Esophagus muscularis mucosa (tissue), 4 donors: ENCODE data around the gene GNB5.

Experiments used
- EP300 ChIP-seq: sonication (generic); formaldehyde crosslinking; IDR thresholded peaks from one replicate; pipeline ENCODE4 v1.6.1; 2017; ENCODE audit warnings: antibody characterized with exemption
- POLR2A ChIP-seq: fragments of 450-650 bp; IDR thresholded peaks from one replicate; pipeline ENCODE4 v1.6.1; 2017; ENCODE audit warnings: antibody characterized with exemption, moderate library complexity, mild to moderate bottlenecking, low read depth
- POLR2AphosphoS5 ChIP-seq, 2 donors: sonication (generic); formaldehyde crosslinking; IDR thresholded peaks; one replicate each; pipeline ENCODE4 v1.6.1; 2017; ENCODE audit warnings: antibody characterized with exemption in 2 of 2
- TF ChIP-seq, protein P1 (sequence below), 3 experiments: fragments of 200-600 bp in 2 of 3; fragments of 450-650 bp in 1 of 3; sonication (generic) in 2 of 3; IDR thresholded peaks; one replicate each; pipeline ENCODE4 v1.5.1; 2017 to 2019; ENCODE audit warnings: antibody characterized with exemption in 3 of 3, mild to moderate bottlenecking in 2 of 3, moderate library complexity in 1 of 3

DNA sequence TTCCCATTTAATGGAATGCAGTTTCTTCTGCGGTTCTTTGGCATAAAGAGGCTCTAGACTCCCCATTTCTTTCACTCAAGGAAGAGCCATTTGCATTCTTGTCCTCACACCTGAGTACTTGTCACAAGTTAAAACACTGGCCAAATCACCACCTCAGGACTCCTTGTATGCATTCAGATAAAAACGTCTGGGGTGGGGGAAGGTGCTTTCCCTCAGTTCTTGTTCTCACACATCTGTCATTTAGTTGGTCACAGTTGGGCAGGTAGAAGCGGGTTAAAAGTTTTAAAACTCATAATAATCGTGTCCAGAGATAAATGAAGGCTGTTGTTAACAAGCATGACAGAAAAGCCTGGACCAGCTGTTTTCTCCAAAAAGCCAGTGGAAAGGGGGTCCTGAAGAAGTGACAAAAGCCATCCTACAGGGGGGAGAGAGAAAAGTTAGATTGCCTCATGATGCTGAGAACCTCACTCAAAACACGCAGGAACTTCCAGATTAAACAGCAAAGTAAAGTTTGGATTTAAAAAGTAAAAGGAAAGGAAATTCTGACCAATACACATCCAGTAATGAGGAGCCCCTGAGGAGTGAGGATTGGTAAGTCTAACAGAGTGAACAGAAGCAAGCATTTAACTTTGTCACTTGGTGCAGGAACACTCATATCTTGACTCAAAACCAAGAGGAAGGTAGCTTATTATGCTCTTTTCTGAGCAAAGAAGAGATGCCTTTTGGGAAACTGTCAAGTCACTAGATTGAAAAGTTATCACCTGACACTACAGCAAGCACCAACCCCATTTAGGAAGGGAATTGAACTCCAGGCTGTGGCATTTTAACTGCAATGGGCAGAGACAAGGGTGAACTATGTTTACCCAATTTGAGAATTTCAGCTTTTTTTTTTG, 81.4 kb downstream of the GNB5 start:
- TF ChIP-seq, protein P1, sequence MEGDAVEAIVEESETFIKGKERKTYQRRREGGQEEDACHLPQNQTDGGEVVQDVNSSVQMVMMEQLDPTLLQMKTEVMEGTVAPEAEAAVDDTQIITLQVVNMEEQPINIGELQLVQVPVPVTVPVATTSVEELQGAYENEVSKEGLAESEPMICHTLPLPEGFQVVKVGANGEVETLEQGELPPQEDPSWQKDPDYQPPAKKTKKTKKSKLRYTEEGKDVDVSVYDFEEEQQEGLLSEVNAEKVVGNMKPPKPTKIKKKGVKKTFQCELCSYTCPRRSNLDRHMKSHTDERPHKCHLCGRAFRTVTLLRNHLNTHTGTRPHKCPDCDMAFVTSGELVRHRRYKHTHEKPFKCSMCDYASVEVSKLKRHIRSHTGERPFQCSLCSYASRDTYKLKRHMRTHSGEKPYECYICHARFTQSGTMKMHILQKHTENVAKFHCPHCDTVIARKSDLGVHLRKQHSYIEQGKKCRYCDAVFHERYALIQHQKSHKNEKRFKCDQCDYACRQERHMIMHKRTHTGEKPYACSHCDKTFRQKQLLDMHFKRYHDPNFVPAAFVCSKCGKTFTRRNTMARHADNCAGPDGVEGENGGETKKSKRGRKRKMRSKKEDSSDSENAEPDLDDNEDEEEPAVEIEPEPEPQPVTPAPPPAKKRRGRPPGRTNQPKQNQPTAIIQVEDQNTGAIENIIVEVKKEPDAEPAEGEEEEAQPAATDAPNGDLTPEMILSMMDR (IDR thresholded peaks at IDR 0.05) = no peak
- TF ChIP-seq POLR2AphosphoS5 (IDR thresholded peaks at IDR 0.05) (no peak), POLR2A (no peak), EP300 (no peak)
